Neural cell (in vitro differentiated cells): ENCODE measurements around the gene RARG.

Experiments used
- CTCF ChIP-seq: fragments of 450-650 bp; IDR thresholded peaks from 2 replicates; pipeline ENCODE4 v1.5.1; 2014; ENCODE audit warnings: antibody characterized with exemption, mild to moderate bottlenecking, moderate library complexity; ENCODE audit not compliant: poor library complexity, severe bottlenecking
- POLR2AphosphoS5 ChIP-seq: IDR thresholded peaks from 2 replicates; pipeline ENCODE4 v1.6.1; 2012

GRCh38 chr12:53180931-53181645 is 50.9 kb downstream of the RARG start:
- TF ChIP-seq CTCF (no peak), POLR2AphosphoS5 (no peak)
